SU-DHL-6 (cell line): Measurements from ENCODE around the gene TDRD5.

Source experiments
- EZH2phosphoT487 ChIP-seq: fragments of 200-600 bp; sonication (generic), shearing (Covaris generic); conservative IDR thresholded peaks from 2 replicates; pipeline ENCODE4 v1.6.1; 2018; ENCODE audit warnings: mild to moderate bottlenecking, antibody characterized with exemption, low read length, moderate library complexity, mixed read lengths
- TF ChIP-seq, protein P1 (sequence below): fragments of 200-600 bp; sonication (generic); IDR thresholded peaks from one replicate; pipeline ENCODE4 v1.5.1; 2017; ENCODE audit warnings: antibody characterized with exemption, mild to moderate bottlenecking, low read length, moderate library complexity; ENCODE audit not compliant: insufficient read depth, poor library complexity, severe bottlenecking

GRCh38 chr1:179719272-179719671 is 127.6 kb downstream of the TDRD5 start:
- TF ChIP-seq, protein P1, sequence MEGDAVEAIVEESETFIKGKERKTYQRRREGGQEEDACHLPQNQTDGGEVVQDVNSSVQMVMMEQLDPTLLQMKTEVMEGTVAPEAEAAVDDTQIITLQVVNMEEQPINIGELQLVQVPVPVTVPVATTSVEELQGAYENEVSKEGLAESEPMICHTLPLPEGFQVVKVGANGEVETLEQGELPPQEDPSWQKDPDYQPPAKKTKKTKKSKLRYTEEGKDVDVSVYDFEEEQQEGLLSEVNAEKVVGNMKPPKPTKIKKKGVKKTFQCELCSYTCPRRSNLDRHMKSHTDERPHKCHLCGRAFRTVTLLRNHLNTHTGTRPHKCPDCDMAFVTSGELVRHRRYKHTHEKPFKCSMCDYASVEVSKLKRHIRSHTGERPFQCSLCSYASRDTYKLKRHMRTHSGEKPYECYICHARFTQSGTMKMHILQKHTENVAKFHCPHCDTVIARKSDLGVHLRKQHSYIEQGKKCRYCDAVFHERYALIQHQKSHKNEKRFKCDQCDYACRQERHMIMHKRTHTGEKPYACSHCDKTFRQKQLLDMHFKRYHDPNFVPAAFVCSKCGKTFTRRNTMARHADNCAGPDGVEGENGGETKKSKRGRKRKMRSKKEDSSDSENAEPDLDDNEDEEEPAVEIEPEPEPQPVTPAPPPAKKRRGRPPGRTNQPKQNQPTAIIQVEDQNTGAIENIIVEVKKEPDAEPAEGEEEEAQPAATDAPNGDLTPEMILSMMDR: no peak
- TF ChIP-seq EZH2phosphoT487: no peak
